ENCODE data around the gene ZNF592. TPM values are rescaled to one million over a fixed set of nuclear protein-coding genes. Genes with fewer than 3 reads are reported as not detected.

ZNF592 gene
- total and polyA plus RNA-seq, 2 experiments from 2014 or later, result 8.1 to 19.2 TPM

DNA sequence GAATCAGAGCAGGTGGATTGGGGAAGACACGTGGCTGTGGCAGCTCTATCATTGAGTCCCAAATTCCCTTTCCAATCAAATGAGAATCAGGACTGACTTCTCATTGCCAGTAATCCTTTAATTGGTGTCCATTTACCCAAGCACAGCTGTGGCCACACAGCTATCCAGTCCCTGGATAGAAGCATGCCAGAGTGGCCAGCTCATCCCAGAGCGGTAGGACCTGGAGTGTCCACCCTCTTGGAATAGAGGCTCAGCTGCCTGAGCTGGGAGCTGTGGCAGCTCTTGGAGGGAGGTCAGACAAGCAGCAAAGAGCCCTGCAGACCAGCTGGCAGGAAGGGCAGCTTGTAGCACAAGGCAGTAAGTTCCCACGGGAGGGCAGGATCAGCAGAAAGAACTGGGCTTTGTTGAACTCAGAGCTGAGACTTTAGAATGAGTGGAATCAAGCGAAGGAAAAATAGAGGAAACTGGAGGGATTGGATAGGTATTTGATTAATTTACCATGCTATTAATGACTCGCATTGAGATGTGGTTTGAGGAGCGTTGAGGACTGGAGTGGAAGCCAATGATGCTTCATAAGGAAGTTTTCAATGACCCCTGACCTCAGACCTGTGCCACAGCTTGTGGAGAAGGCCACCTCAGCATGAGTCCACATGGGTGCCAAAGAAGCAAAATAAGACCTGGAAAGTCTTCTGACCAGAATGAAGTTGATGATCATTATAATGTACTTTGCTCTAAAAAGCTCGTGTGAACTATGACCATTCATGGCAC, 61.9 kb downstream of the ZNF592 start:
- Histone ChIP-seq H3K27ac (no peak overlapping the region), H3K36me3 (no peaks in the 10 kb centered on the region), H3K4me1 (ENCODE audit: low read depth) (peaks cover 10% of the 10 kb centered on the region), H3K27me3 (no peaks in the 10 kb centered on the region), H3K4me3 (no peak overlapping the region), H3K9me3 (ENCODE audit: low read depth) (no peaks in the 10 kb centered on the region)
- DNase-seq (ENCODE audit: low read depth in 1 of 2, low spot score in 1 of 2), result no peak
- TF ChIP-seq, protein P1, sequence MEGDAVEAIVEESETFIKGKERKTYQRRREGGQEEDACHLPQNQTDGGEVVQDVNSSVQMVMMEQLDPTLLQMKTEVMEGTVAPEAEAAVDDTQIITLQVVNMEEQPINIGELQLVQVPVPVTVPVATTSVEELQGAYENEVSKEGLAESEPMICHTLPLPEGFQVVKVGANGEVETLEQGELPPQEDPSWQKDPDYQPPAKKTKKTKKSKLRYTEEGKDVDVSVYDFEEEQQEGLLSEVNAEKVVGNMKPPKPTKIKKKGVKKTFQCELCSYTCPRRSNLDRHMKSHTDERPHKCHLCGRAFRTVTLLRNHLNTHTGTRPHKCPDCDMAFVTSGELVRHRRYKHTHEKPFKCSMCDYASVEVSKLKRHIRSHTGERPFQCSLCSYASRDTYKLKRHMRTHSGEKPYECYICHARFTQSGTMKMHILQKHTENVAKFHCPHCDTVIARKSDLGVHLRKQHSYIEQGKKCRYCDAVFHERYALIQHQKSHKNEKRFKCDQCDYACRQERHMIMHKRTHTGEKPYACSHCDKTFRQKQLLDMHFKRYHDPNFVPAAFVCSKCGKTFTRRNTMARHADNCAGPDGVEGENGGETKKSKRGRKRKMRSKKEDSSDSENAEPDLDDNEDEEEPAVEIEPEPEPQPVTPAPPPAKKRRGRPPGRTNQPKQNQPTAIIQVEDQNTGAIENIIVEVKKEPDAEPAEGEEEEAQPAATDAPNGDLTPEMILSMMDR (IDR thresholded peaks at IDR 0.05; ENCODE audit: low read depth, low read length), result no peak

DNA sequence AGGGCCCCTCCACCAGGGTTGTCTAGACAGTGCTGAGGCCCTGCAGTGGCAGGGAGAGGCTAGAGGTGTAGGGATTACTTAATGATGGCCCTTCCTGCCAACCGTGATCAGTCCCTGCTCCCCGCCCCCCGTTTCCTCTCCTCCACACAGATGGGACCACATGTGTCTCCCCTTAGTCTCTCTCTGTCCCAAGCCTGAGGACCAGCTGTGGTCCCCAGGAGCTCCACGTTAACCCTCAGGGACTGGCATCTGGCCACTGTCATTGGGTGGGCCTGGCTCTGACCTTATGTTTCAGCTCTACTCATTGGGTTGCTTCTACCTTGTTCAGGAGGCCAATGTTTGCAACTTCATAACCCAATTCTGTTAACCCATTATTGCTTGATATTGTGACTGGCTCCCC, 62.8 kb downstream of the ZNF592 start:
- Histone ChIP-seq H3K36me3 (no peaks in the 10 kb centered on the region), H3K4me3 (no peak overlapping the region), H3K27me3 (no peaks in the 10 kb centered on the region), H3K4me1 (ENCODE audit: low read depth) (peaks cover 10% of the 10 kb centered on the region), H3K9me3 (ENCODE audit: low read depth) (no peaks in the 10 kb centered on the region), H3K27ac (no peak overlapping the region)
- TF ChIP-seq, protein P1 (IDR thresholded peaks at IDR 0.05; ENCODE audit: low read depth, low read length), result no peak
- no peak for DNase-seq (ENCODE audit: low read depth in 1 of 2, low spot score in 1 of 2)

DNA sequence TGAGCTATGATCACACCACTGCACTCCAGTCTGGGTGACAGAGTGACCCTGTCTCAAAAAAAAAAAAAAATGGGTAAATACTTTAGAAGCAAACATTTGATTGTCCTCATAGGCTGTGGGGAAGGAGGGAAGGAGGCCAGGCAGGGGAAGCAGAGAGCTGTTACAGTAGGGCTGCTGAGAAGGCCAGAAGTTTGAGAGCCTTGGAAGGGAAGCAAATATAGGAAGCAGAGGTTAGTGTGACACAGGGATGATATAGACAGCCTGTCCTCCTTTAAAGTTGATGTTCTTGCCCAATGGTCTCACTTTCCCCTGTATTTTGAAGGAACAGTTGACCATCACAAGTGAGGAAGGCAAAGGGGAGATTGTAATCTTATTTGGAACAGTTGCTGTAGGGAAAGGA, 63.4 kb downstream of the ZNF592 start:
- H3K4me1 ChIP-seq (ENCODE audit: low read depth), result peaks cover 14% of the 10 kb centered on the region
- H3K27ac ChIP-seq, result no peak overlapping the region
- TF ChIP-seq, protein P1 (IDR thresholded peaks at IDR 0.05; ENCODE audit: low read depth, low read length), result no peak
- no peak overlapping the region for H3K4me3 ChIP-seq
- DNase-seq (ENCODE audit: low read depth in 1 of 2, low spot score in 1 of 2), result no peak
- no peaks in the 10 kb centered on the region for H3K9me3 ChIP-seq (ENCODE audit: low read depth)
- H3K27me3 ChIP-seq, result no peaks in the 10 kb centered on the region
- H3K36me3 ChIP-seq, result no peaks in the 10 kb centered on the region

DNA sequence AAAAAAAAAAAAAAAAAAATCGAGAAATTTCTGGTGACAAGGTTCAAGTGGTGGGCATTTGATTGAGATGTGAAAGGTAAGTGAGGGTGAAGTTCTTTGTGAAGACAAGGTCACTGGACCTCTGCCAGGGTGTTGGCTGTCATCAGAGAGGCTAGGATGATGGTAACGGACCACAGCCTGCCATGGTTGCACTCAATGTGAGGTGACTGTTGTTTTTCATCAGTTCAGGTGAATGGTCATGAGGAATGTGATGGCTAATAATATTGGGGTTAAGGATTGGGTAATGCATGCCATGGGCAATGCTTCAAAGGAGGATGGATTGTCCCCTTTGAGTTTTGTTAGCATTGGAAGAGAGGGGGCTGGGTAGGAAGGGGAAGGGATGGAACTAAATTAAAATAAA, 64.5 kb downstream of the ZNF592 start:
- no peaks in the 10 kb centered on the region for H3K27me3 ChIP-seq
- TF ChIP-seq, protein P1 (IDR thresholded peaks at IDR 0.05; ENCODE audit: low read depth, low read length), result no peak

DNA sequence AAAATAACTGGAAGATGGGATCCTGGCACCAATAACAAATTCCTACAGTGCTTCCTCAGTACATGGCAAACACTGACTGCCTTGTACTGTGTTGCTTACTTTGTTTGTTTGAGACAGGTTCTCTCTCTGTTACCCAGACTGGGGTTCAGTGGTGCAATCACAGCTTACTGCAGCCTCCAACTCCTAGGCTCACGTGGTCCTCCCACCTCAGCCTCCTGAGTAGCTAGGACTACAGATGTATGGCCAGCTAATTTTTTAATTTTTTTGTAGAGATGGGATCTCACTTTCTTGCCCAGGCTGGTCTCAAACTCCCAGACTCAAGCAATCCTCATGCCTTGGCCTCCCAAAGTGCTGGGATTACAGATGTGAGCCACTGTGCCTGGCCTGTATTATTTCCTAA, 65.0 kb downstream of the ZNF592 start:
- DNase-seq (ENCODE audit: low read depth in 1 of 2, low spot score in 1 of 2), result no peak
- H3K27ac ChIP-seq, result no peak overlapping the region

More for the DNA sequence above, 64.5 kb downstream of the ZNF592 start:
- no peak overlapping the region for H3K27ac ChIP-seq
- no peak overlapping the region for H3K4me3 ChIP-seq
- peaks cover 15% of the 10 kb centered on the region for H3K4me1 ChIP-seq (ENCODE audit: low read depth)
- DNase-seq (ENCODE audit: low read depth in 1 of 2, low spot score in 1 of 2), result no peak
- H3K9me3 ChIP-seq (ENCODE audit: low read depth), result no peaks in the 10 kb centered on the region
- no peaks in the 10 kb centered on the region for H3K36me3 ChIP-seq

More for the DNA sequence above, 65.0 kb downstream of the ZNF592 start:
- no peak overlapping the region for H3K4me3 ChIP-seq
- peaks cover 15% of the 10 kb centered on the region for H3K4me1 ChIP-seq (ENCODE audit: low read depth)
- no peaks in the 10 kb centered on the region for H3K27me3 ChIP-seq
- TF ChIP-seq, protein P1 (IDR thresholded peaks at IDR 0.05; ENCODE audit: low read depth, low read length), result no peak
- H3K9me3 ChIP-seq (ENCODE audit: low read depth), result no peaks in the 10 kb centered on the region
- H3K36me3 ChIP-seq, result no peaks in the 10 kb centered on the region
